ENCODE results near the gene IL2RA. TPM values are rescaled to one million over a fixed set of nuclear protein-coding genes. Genes with fewer than 3 reads are reported as not detected.

IL2RA gene
- total RNA-seq, 1 experiment from 2014 or later, result not detected

DNA sequence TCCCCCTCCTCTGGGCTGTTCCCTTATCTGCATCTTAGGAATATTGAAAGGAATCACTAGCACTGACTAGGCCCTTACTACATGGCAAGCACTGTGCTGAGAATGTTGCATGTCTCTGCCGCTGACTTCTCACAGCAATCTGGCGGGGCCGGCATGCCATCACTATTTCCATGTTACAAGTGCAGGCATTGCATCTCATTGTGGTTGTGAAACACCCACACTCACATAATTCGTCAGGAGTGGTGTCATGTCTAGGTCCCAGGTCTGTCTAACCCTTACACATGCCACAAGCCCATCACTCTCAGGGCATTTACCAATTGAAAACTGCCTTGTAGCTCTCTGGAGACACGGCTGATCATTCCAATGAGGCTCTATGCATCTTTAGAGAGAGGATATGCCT is 8.5 kb upstream of the IL2RA start:
- TF ChIP-seq, protein P1, sequence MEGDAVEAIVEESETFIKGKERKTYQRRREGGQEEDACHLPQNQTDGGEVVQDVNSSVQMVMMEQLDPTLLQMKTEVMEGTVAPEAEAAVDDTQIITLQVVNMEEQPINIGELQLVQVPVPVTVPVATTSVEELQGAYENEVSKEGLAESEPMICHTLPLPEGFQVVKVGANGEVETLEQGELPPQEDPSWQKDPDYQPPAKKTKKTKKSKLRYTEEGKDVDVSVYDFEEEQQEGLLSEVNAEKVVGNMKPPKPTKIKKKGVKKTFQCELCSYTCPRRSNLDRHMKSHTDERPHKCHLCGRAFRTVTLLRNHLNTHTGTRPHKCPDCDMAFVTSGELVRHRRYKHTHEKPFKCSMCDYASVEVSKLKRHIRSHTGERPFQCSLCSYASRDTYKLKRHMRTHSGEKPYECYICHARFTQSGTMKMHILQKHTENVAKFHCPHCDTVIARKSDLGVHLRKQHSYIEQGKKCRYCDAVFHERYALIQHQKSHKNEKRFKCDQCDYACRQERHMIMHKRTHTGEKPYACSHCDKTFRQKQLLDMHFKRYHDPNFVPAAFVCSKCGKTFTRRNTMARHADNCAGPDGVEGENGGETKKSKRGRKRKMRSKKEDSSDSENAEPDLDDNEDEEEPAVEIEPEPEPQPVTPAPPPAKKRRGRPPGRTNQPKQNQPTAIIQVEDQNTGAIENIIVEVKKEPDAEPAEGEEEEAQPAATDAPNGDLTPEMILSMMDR (IDR thresholded peaks at IDR 0.05; ENCODE audit: unreplicated experiment), result no peak
- Mint-ChIP-seq H3K36me3 (ENCODE audit: insufficient read depth, unreplicated experiment) (peaks cover 3% of the 10 kb centered on the region), H3K4me1 (ENCODE audit: low read depth, unreplicated experiment) (peaks cover 12% of the 10 kb centered on the region), H3K9me3 (ENCODE audit: low read depth, unreplicated experiment) (no peaks in the 10 kb centered on the region), H3K27me3 (ENCODE audit: unreplicated experiment) (peaks cover 84% of the 10 kb centered on the region), H3K27ac (ENCODE audit: unreplicated experiment) (no peak overlapping the region), H3K4me3 (ENCODE audit: low read depth, unreplicated experiment) (no peak overlapping the region)
- DNase-seq, result no peak
- no TSS peak for BruUV-seq (replicated peaks)
- intact Hi-C loops (cut with micrococcal nuclease; ENCODE audit: unreplicated experiment), result no loop called here
- CTCF ChIA-PET, result no interaction called here

DNA sequence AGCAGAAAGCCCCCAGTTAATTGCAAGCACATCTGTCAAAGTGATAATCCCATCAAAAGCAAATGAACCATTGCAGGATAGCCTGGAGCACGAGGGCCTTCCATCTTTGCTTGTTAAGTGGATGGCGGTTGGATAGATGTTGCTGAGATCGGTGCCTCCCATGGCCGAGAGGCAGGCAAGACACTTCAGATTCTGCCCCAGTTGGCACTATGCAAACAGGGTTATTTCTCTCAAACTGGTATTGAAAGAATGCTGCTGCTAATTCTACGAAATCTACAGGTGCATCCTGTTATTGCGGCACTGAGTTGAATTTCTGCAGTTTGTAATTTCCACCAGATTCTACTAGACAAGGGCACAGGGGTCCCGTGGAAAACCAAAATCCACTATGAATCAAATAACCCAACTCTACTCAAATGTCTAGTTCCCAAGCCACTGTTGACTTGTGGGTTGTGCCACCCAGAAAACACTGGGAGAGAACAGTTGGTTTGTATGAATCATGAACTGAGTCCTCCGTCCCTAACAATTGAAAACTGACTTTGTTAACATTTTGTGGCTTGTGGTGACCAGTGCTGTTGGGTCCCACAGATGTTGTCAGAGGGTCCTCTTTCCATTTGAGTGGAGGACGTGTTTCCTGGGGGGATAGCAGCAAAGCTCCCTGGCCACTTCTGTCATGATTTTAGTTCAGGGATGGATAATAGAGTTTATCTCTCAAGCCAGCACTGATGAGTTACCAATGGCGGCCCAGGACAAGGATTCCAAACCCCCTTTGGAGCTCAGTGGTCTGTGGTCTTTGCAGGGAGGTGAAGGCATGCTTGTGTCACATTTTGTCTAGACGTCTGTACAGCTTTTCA is 7.1 kb upstream of the IL2RA start:
- BruUV-seq (replicated peaks), result no TSS peak
- Mint-ChIP-seq H3K4me3 (ENCODE audit: low read depth, unreplicated experiment) (no peak overlapping the region), H3K27ac (ENCODE audit: unreplicated experiment) (no peak overlapping the region), H3K9me3 (ENCODE audit: low read depth, unreplicated experiment) (no peaks in the 10 kb centered on the region), H3K36me3 (ENCODE audit: insufficient read depth, unreplicated experiment) (no peaks in the 10 kb centered on the region), H3K27me3 (ENCODE audit: unreplicated experiment) (peaks cover 73% of the 10 kb centered on the region), H3K4me1 (ENCODE audit: low read depth, unreplicated experiment) (peaks cover 3% of the 10 kb centered on the region)
- CTCF ChIA-PET, result no interaction called here
- TF ChIP-seq, protein P1 (IDR thresholded peaks at IDR 0.05; ENCODE audit: unreplicated experiment), result no peak
- intact Hi-C loops (cut with micrococcal nuclease; ENCODE audit: unreplicated experiment), result no loop called here
- no peak for DNase-seq

DNA sequence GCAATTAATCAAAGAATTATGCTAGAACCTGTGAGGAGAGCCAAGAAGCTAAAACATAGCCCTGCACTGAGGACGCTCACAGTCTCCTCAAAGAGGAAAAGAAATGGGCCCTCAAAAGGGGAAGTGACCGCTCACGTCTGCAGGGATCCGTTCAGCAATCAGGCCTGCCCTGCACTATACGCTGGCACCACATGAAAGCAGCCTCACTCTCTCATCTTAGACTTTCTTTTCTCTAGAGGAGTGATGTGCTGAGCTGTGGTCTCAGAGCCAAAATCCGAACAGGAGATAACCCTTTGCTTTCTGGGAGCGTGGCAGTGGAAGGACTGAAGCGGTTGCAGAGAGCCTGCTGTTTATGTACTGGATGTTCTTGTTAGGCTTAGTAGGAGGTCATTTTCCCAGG is 6.3 kb upstream of the IL2RA start:
- Mint-ChIP-seq H3K4me1 (ENCODE audit: low read depth, unreplicated experiment) (no peaks in the 10 kb centered on the region), H3K27me3 (ENCODE audit: unreplicated experiment) (peaks cover 64% of the 10 kb centered on the region), H3K9me3 (ENCODE audit: low read depth, unreplicated experiment) (no peaks in the 10 kb centered on the region), H3K36me3 (ENCODE audit: insufficient read depth, unreplicated experiment) (no peaks in the 10 kb centered on the region), H3K4me3 (ENCODE audit: low read depth, unreplicated experiment) (no peak overlapping the region), H3K27ac (ENCODE audit: unreplicated experiment) (no peak overlapping the region)
- DNase-seq, result no peak
- intact Hi-C loops (cut with micrococcal nuclease; ENCODE audit: unreplicated experiment), result no loop called here
- CTCF ChIA-PET, result interaction anchor here (0.7 kb wide), 1 partner anchor 16 kb away, joined by 3 read pairs; no protein-coding TSS in a partner anchor
- no TSS peak for BruUV-seq (replicated peaks)
- TF ChIP-seq, protein P1 (IDR thresholded peaks at IDR 0.05; ENCODE audit: unreplicated experiment), result no peak

DNA sequence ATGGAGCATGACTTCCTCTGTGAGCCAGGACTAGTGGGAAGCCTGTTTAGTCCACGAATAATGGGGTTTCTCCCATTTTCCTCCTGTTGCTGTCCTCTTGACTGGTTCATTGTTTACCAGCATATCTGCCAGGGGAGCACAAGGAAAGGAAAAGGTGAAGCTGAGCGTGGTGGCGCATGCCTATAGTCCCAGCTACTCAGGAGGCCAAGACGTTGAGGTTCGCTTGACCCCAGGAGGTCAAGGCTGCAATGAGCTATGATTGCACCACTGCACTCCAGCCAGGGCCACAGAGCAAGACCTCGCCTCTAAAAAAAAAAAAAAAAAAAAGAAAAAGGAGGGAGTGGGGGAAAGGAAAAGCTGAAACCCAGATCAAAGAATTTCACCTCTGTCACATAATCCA is 5.8 kb upstream of the IL2RA start:
- Mint-ChIP-seq H3K27me3 (ENCODE audit: unreplicated experiment) (peaks cover 60% of the 10 kb centered on the region), H3K36me3 (ENCODE audit: insufficient read depth, unreplicated experiment) (no peaks in the 10 kb centered on the region), H3K9me3 (ENCODE audit: low read depth, unreplicated experiment) (no peaks in the 10 kb centered on the region), H3K4me3 (ENCODE audit: low read depth, unreplicated experiment) (no peak overlapping the region), H3K27ac (ENCODE audit: unreplicated experiment) (no peak overlapping the region), H3K4me1 (ENCODE audit: low read depth, unreplicated experiment) (no peaks in the 10 kb centered on the region)
- TF ChIP-seq, protein P1 (IDR thresholded peaks at IDR 0.05; ENCODE audit: unreplicated experiment), result no peak
- DNase-seq, result no peak
- intact Hi-C loops (cut with micrococcal nuclease; ENCODE audit: unreplicated experiment), result no loop called here
- CTCF ChIA-PET, result interaction anchor here (0.7 kb wide), 1 partner anchor 16 kb away, joined by 3 read pairs; no protein-coding TSS in a partner anchor
- BruUV-seq (replicated peaks), result no TSS peak
